GM12878 (cell line): Measurements from ENCODE around the gene DPM1. TPM values are rescaled to one million over a fixed set of nuclear protein-coding genes. Genes with fewer than 3 reads are reported as not detected.

ENCODE experiments used
- ASH2L ChIP-seq: fragments of 300-600, 200-600 bp; sonication (generic); IDR thresholded peaks from 2 replicates; pipeline ENCODE4 v1.6.1; 2017; ENCODE audit warnings: low read depth, mild to moderate bottlenecking, borderline replicate concordance
- HCFC1 ChIP-seq: fragments of 150-350 bp; IDR thresholded peaks from 2 replicates; pipeline ENCODE4 v1.6.1; 2014; ENCODE audit warnings: low read length
- HDAC2 ChIP-seq: fragments of 200-600 bp; sonication (generic); IDR thresholded peaks from 2 replicates; pipeline ENCODE4 v1.6.1; 2017
- JUNB ChIP-seq: IDR thresholded peaks from 2 replicates; pipeline ENCODE4 v1.6.1; 2016; ENCODE audit warnings: antibody characterized with exemption, mild to moderate bottlenecking
- PBX3 ChIP-seq: IDR thresholded peaks from 2 replicates; pipeline ENCODE4 v1.6.1; 2011; ENCODE audit warnings: mild to moderate bottlenecking, low read depth, low read length, moderate library complexity; ENCODE audit not compliant: insufficient replicate concordance
- PKNOX1 ChIP-seq: fragments of 450-650 bp; IDR thresholded peaks from 2 replicates; pipeline ENCODE4 v1.6.1; 2016; ENCODE audit warnings: mild to moderate bottlenecking
- POLR2AphosphoS5 ChIP-seq: IDR thresholded peaks from 2 replicates; pipeline ENCODE4 v1.6.1; 2011; ENCODE audit warnings: mild to moderate bottlenecking, low read length, inconsistent platforms
- REST ChIP-seq: IDR thresholded peaks from 2 replicates; pipeline ENCODE4 v1.6.1; 2012; ENCODE audit warnings: mild to moderate bottlenecking, low read depth, low read length
- SIX5 ChIP-seq: IDR thresholded peaks from 2 replicates; pipeline ENCODE4 v1.6.1; 2011; ENCODE audit warnings: mild to moderate bottlenecking, low read depth, low read length, moderate library complexity; ENCODE audit not compliant: severe bottlenecking
- SREBF2 ChIP-seq: IDR thresholded peaks from 2 replicates; pipeline ENCODE4 v1.6.1; 2012; ENCODE audit warnings: mild to moderate bottlenecking, low read length
- ZZZ3 ChIP-seq: IDR thresholded peaks from 2 replicates; pipeline ENCODE4 v1.6.1; 2011; ENCODE audit warnings: low read depth; ENCODE audit not compliant: control insufficient read depth, insufficient read length
- polyA plus RNA-seq, 11 experiments: library from polyadenylated mRNA; depleted of rRNA in 4 of 11; unstranded in 6 of 11; stranded (reverse) in 5 of 11; fragments of >200 nt; fragmentation: Nextera tagmentation in 4 of 11; fragmentation: Illumina TruSeq in 1 of 11; extraction: Ambion mirVana in 4 of 11; extraction: Trizol in 1 of 11; gene quantifications; 1 replicate in 1 of 11; 2 replicates in 10 of 11; pipeline versions ENCODE4 v1.2.1 to v1.2.3, GENCODE V29; 2011 to 2016; ENCODE audit warnings: inconsistent platforms in 2 of 11, missing spikeins in 2 of 11, low read depth in 1 of 11
- total RNA-seq, 4 experiments: library from RNA; depleted of rRNA in 3 of 4; stranded (reverse); fragments of >200 nt in 3 of 4; fragmentation: Illumina TruSeq in 1 of 4; extraction: Trizol in 1 of 4; gene quantifications; 2 replicates each; pipeline versions ENCODE4 v1.2.1 to v1.2.3, GENCODE V29; 2013 to 2021
- TF ChIP-seq, protein P1 (sequence below): fragments of 450-650 bp; IDR thresholded peaks from 2 replicates; pipeline ENCODE4 v1.6.1; 2017; ENCODE audit warnings: antibody characterized with exemption, mild to moderate bottlenecking, moderate library complexity
- TF ChIP-seq, protein P2 (sequence below): fragments of 450-650 bp; IDR thresholded peaks from 2 replicates; pipeline ENCODE4 v1.6.1; 2017; ENCODE audit warnings: mild to moderate bottlenecking, low read depth, inconsistent platforms; ENCODE audit not compliant: poor library complexity, severe bottlenecking

DPM1 gene
- total and polyA plus RNA-seq, 10 of the 15 experiments (the other 5 are each of a cell fraction or from before 2014, with no cell fraction given): 53.3 to 167 (median 108) TPM

DNA sequence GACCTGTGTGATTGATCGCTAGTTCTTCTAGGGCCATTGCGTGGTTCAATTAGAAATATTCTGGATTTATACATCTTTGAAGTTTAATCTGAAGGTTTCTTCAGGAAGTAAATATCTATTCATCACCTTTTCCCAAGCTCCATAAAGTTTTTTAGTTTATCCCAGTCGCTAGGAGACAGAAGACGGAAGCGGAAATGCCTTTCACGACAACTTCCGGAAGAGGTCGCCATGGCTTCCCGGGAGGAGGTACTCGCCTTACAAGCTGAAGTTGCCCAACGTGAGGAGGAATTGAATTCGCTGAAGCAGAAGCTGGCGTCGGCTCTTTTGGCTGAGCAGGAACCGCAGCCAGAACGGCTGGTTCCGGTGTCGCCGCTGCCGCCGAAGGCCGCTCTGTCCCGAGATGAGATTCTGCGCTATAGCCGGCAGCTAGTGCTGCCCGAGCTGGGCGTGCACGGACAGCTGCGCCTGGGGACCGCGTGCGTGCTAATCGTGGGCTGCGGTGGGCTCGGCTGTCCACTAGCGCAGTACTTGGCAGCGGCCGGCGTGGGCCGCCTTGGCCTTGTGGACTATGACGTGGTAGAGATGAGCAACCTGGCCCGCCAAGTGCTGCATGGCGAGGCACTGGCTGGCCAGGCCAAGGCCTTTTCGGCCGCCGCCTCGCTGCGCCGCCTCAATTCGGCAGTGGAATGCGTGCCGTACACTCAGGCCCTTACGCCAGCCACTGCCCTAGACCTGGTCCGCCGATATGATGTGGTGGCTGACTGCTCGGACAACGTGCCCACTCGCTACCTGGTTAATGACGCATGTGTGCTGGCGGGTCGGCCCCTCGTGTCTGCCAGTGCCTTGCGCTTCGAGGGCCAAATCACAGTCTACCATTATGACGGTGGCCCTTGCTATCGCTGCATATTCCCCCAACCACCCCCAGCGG lies 547 bp upstream of the DPM1 start, which contains the start of gene MOCS3 (continued):
- TF ChIP-seq SIX5 (peak; percentile 62), PKNOX1 (peak; percentile 53; the same call in 1 of the 2 replicates), JUNB (no peak), HCFC1 (no peak), ASH2L (no peak), PBX3 (no peak), POLR2AphosphoS5 (no peak; the same call in 1 of the 2 replicates), SREBF2 (peak; percentile 64), REST (no peak), ZZZ3 (no peak), HDAC2 (no peak)
- TF ChIP-seq, protein P1, sequence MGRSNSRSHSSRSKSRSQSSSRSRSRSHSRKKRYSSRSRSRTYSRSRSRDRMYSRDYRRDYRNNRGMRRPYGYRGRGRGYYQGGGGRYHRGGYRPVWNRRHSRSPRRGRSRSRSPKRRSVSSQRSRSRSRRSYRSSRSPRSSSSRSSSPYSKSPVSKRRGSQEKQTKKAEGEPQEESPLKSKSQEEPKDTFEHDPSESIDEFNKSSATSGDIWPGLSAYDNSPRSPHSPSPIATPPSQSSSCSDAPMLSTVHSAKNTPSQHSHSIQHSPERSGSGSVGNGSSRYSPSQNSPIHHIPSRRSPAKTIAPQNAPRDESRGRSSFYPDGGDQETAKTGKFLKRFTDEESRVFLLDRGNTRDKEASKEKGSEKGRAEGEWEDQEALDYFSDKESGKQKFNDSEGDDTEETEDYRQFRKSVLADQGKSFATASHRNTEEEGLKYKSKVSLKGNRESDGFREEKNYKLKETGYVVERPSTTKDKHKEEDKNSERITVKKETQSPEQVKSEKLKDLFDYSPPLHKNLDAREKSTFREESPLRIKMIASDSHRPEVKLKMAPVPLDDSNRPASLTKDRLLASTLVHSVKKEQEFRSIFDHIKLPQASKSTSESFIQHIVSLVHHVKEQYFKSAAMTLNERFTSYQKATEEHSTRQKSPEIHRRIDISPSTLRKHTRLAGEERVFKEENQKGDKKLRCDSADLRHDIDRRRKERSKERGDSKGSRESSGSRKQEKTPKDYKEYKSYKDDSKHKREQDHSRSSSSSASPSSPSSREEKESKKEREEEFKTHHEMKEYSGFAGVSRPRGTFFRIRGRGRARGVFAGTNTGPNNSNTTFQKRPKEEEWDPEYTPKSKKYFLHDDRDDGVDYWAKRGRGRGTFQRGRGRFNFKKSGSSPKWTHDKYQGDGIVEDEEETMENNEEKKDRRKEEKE: peak; percentile 91
- TF ChIP-seq, protein P2, sequence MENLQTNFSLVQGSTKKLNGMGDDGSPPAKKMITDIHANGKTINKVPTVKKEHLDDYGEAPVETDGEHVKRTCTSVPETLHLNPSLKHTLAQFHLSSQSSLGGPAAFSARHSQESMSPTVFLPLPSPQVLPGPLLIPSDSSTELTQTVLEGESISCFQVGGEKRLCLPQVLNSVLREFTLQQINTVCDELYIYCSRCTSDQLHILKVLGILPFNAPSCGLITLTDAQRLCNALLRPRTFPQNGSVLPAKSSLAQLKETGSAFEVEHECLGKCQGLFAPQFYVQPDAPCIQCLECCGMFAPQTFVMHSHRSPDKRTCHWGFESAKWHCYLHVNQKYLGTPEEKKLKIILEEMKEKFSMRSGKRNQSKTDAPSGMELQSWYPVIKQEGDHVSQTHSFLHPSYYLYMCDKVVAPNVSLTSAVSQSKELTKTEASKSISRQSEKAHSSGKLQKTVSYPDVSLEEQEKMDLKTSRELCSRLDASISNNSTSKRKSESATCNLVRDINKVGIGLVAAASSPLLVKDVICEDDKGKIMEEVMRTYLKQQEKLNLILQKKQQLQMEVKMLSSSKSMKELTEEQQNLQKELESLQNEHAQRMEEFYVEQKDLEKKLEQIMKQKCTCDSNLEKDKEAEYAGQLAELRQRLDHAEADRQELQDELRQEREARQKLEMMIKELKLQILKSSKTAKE: peak; percentile 95
